HG02981 (cell line): Measurements from ENCODE around the gene NKAIN2.
A peak's percentile ranks its signal among the peaks of the same experiment; 100 is the strongest.
"Not testable (repeated sequence)": the region's sequence is repeated elsewhere in the genome, so short reads cannot be mapped to it uniquely, and the experiment has no call there.

Experiments used
- ATAC-seq: cut with Tn5 transposase; IDR thresholded peaks from one replicate; pipeline ENCODE4 v1.9.1; 2021; ENCODE audit warnings: mild to moderate bottlenecking, moderate library complexity; ENCODE audit not compliant: unreplicated experiment

NKAIN2 gene

DNA sequence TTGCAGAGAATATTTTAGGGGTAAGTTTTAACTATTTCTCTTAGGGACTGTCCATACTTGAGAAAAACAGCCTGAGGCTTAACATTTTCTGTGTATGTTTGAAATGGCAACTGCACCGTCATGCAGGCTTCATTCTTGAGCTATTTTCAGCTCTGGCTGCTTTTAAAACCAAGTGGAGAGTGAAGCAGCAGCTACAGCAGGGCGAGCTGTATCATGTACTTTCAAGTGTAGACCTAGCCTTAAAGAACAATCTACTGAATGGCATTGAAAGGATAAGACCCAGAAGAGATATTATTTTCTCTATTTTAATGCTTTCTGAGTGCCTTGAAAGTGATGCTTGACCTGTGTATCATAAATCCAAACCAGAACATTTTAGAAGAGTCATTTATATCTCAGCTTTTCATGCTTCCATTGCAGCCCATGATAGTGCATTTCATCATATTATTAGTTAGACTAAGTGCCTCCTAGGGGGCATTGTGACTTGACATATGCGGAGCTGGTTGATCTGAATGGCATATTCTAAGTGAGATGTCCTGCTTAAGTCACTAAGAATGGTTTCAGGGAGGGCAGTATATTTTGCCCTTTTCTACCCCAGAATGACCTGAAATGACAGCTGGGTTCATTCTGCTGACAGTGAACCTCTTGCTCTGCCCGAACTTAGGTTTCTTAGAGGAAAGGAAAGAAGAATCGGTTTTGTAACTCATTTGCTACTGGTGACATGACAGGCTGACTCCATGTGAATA is 85.3 kb downstream of the NKAIN2 start:
- ATAC-seq: no peak

DNA sequence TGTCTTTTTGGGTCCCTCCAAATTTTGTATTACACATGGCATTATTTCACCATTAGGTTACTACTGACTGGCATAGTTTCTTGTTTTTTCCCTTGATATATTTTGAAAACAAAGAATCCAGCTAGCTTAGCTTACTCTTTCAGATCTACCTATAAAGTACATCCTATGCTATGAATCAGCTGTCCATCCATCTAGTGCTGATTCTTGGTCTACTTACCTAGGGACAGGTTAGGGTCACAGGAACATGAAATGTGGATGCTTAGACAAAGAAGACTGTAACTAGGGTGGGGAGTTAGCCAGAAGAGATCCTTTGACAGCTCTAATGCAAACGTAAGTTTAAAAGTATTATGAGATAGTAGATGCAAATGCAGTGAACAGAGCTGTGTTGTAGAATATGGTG is 91.7 kb downstream of the NKAIN2 start:
- ATAC-seq: no peak

DNA sequence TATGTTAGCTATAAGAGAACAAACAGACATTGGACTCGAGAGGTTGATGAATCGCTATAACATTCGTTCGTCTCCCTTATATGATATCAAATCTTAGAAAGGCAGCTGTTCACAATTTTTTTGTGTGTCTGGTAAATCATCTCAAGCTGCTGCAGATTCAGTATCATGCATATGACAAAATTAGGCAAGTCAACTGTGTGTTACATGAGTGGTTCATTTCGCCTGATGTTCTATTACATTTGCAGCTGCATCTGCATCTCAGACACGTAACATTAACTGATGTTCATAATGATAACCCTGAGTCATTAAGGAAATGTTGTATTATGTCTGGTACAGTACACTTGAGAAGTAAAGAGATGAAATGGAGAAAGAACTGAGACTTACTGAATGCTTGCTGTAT is 92.1 kb downstream of the NKAIN2 start:
- ATAC-seq: no peak

DNA sequence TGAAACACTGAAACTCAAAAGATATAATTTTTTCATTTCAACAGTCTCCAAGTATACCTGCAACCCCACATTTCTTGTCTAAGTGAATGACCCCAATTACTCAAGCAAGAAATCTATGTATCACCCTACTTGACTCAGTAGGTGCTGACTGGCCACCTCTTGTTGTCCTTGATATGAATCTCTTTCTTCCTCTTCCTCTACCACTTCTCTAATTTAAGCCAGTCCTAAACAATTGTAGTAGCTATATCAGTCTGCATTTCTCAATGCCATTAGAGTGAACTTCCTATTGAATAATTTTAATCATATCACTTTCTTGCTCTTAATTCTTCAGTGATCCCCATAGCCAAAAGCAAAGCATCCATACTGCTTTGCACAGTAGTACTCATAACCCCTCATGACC is 93.2 kb downstream of the NKAIN2 start:
- no peak for ATAC-seq

DNA sequence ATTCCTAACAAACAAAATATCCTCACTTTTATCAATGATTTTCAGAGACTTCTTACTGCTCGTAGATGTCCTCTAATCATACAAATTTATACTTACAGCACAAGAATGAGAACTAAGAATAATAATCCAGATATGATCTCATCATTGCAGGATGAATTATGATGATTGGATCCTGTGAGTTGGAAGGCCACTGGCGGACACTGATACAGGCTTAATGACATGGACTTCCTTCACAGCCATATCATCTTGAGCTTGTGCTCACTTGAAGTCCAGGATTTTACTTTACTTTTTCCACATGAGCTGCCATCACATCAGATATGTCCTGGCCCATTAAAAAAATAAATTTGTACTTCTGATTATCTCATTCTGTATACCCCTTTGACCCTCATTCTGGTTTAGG is 94.3 kb downstream of the NKAIN2 start:
- ATAC-seq: no peak

DNA sequence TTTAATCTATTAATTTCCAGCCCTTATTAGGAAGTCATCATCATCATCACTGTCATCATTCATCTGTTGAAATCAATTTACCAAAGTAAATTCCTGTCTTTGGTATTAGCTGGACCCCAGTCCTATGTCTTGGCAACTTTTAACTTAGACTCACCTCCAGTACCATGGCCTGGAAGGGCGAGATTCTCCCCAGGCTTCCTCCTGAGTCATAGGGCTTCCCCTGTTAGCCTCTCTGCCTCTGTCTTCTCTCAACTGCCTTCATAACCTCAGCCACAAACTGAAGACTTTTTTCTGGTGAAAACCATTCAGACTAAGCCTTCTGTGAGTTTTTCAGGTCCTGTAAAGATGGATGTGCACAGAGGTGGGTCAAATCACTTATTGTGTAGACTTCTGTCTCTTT is 95.0 kb downstream of the NKAIN2 start:
- ATAC-seq: peak; percentile 42

DNA sequence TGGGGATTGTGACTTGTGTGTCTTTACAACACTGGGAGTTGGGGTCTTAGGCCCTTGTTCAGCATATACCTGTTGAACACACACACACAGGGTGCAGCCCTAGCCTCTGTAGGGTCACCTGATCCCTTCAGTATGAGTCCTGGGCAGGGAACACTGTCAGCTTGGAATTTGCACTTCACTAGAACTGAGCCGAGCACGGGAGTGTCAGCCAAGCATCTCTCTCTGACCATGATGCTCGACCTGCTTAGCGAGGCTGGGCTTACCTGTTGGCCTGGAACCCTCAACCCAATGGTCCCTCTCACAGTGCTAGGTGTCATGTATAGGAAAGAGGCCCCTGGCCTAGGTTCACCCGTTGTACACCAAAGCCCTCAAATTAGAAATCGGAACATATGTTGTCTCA is 96.1 kb downstream of the NKAIN2 start:
- no peak for ATAC-seq

DNA sequence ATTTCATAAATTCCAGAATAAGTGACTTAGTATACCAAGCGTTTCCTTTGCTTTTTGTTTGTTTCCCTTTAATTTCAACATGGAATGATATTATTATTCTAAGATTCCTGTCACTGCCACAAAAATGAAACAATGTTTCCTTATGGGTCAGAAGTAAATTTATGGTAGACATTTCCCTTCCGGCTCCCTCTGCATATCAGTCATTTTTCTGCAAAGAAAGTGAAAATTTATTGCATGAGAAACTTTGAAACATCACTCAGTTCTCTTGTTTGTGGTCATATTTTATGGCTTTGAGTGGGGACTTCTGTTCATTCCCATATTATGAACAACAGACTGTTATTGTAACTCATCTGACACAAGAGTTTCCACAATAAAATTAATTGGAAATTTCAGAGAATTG is 97.8 kb downstream of the NKAIN2 start:
- no peak for ATAC-seq

DNA sequence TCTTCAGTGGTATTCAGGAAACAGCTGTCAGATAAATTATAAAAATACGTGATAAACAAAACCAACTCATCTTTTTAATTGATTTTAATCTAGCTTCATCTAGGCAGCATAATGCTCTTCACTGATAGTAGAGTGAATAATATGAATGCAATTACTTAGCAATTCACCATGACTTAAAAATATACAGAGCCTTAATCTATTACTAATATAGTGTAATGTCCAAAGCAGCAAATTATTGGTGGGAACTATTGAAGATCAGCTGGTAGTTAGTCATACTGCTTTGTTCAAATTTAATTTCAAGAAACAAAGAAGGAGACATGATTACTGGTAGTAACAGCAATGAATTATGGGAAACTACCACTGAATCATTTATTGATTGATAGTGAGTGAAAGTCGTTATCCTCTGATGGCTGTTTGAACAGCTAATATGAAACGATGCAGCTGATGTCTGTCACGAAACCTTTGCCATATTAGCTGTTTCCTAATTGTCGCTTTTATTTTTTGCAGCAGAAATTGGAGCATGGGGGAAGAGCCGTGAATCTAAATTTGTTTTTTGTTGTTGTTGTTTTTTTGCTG is 99.2 kb downstream of the NKAIN2 start:
- ATAC-seq: no peak

DNA sequence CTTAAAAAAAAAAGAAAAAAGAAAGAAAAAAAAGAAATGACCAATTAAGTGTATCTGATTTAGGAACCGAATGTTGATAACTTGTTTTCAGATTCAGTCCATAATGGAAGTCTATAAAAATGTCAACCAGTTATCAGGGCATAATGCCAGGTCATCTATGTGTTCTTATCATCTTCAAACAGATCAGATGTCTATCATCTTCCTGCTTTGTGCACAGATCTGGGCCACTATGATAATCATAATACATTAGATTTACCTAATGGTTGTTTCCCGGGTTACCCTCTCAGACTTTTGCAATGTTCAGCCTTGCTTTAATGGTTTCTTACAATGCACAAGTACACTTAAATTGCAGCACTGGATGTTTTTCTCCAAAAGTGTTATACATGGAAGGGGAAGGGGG is 100.6 kb downstream of the NKAIN2 start:
- ATAC-seq: no peak

DNA sequence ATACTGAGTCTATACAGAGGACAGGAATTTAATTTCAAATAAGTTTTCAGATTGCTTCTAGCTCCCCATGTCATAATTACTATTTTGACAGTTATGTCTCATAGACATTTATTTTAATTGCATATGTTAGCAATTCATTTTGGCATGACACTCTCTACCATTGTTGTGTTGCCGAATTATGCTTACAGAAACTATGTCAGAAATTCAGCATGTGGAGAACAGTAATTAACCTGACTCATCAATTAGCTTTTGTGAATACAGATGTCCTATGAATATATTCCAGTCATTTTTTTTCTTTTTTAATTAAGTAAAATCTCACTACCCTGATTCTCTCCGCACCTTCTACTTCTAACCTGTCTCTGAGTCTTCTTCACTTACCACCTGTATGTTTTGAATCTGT is 105.1 kb downstream of the NKAIN2 start:
- ATAC-seq: no peak

DNA sequence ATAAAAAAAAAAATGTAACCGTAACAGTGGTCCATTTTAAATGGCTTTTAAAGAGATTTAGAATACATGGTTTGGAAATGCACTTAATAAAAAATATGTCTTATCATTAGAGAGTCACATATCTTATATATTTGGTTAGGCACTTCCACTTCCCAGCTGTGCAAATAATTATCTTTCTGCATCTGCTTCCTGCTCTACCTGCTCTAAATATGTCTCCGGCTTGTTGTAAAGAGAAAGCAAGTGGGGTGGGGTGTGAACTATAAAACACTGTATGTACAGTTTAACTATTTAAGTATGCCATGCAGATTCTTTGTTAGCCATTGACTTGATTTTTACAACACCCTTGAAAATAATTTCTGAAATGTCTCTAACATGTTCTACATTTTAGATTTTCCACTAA is 106.3 kb downstream of the NKAIN2 start:
- no peak for ATAC-seq

DNA sequence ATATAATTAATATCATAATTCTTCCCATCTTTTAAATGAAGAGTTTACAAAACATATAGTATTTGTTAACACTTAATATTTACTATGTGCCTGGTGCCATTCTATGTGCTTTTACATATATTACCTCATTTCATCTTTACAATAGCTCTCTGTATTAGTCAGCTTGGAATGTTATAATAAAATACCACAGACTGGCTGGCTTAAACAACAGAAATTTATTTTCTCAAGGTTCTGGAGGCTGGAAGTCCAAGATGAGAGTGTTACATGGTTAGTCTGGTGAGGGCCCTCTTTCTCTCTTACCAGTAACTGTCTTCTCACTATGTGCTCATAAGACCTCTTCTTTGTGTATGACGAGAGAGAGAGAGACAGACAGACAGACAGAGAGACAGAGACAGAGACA is 110.2 kb downstream of the NKAIN2 start:
- ATAC-seq: no peak

DNA sequence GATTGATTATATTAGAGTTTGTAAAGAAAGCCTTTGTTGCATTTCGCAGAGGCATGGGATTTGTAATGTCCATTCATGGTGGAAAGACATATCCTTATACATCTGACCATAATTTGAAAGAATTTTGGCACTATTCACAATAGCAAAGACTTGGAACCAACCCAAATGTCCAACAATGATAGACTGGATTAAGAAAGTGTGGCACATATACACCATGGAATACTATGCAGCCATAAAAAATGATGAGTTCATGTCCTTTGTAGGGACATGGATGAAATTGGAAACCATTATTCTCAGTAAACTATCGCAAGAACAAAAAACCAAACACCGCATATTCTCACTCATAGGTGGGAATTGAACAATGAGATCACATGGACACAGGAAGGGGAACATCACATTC is 119.7 kb downstream of the NKAIN2 start:
- ATAC-seq: not testable (repeated sequence)

DNA sequence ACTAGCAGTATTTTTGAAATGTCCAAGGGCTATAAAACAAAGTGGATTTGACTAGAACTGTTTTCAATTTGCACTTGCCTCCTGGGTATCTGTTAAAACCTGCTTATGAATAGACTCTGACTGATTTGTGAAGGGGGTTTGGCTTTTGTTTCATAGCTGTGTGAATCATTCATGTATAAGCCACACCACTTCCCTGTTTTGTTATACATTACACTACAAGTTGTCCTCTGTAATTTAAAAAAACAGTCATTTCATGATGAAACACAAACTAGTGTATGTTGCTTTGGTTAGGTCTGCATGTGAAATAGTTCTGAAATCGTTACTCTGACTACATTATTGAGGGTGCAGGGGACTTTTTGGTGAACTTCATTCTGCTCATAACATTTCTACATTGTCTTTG is 121.7 kb downstream of the NKAIN2 start:
- ATAC-seq: peak; percentile 98

DNA sequence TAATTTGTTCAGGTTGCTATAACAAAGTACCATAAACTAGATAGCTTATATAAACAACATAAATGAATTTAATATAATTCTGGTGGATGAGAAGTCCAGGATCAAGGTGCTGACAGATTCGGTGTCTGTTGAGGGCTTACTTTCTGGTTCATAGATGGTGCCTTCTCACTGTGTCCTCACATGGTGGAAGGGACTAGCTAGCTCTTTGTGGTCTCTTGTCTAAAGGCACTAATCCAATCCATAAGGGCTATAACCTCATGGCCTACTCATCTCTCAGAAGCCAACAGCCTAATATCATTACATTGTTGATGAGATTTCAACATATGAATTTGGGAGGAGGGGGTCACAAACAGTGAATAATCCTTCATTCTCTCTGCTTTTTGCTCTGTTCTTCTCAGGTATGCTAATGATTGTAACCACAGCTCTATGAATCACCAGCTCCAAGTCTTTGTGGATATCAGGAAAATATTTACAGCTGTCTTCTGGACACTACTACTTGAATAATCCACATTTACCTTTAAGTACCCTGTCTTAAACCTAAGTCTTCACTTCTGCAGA is 122.3 kb downstream of the NKAIN2 start:
- no peak for ATAC-seq

DNA sequence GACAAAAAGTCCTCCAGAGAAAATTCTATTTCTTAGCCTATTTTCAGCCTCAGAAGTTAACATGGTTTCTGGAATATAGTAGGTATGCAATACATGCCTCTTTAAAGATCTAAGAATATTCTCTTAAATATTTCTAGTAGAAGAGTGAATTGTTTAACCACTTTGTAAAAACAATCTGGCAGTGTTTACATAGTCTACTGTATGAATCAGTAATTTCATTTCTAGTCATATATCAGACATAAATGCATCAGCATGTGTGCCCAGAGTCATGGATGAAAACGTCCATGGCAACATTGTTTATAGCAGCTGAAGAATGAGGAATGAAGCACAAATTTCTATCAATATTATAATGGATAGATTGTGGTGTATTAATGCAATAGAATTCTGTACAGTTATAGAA is 124.9 kb downstream of the NKAIN2 start:
- ATAC-seq: no peak

DNA sequence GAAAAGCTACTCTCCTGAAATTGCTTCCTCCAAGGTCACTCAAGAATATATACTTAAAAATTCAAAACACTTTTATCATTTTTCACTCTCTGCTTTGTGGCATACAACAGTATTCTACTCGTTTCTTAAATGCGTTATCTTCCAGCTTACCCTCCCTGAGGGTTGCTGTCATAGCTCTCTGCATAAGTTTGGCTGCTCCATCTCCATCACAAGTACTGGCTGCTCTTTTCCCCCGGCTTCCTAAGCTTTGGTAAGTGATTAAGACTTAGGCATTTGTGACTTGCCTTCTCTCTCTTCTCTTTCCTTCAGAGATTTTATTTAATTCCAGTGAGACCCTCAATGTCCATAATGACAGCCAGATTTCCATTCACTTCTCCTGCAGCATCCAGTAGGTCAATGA is 128.3 kb downstream of the NKAIN2 start:
- ATAC-seq: no peak

DNA sequence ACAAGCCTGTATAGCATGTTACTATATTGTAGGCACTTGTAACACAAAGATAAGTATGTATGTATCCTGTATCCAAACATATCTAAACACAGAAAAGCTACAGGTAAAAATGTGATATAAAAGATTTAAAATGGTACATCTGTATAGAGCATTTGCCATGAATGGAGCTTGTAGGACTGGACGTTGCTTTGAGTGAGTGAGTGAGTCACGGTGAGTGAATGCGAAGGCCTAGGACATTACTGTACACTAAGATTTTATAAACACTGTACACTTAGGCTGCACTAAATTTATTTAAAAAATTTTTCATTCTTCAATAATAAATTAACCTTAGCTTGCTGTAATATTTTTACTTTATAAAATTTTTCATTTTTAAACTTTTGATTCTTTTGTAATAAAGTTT is 136.9 kb downstream of the NKAIN2 start:
- no peak for ATAC-seq

DNA sequence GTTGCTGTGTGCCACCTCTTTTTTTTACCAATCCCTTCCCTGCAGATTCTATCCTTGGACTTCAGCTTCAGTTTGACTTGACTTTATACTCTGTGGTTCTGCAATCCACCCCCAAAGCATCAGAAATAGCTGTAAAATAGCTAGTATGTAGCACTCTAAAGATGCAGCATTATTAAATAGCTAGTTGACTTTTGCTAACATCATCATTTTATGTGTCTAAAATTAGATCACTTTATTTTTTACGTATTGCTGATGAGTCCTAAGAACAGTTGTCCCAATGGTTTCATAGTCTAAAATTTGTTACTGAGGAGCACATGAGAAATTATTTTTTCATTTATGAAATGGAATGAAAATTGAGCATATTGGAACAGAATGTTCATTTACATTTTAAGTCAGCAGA is 138.2 kb downstream of the NKAIN2 start:
- ATAC-seq: no peak

DNA sequence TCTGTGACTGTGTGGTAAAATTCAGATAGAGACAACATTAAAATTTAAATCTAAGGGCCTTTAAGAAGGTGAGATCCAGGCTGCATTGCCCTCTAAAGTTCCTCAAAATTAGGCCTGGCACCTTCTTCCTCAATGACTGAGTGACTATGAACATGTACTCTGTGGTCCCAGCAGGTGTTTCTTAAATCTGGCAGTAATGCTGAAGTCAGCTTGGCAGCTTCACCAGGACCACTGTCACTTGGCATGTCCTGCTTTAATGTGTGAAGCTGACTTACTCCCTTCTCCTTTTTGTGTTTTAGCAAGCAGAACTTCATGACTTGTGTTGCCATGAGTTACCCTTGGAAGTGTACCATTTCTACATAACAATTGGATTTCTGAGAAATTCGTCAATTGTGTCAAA is 141.7 kb downstream of the NKAIN2 start:
- no peak for ATAC-seq

DNA sequence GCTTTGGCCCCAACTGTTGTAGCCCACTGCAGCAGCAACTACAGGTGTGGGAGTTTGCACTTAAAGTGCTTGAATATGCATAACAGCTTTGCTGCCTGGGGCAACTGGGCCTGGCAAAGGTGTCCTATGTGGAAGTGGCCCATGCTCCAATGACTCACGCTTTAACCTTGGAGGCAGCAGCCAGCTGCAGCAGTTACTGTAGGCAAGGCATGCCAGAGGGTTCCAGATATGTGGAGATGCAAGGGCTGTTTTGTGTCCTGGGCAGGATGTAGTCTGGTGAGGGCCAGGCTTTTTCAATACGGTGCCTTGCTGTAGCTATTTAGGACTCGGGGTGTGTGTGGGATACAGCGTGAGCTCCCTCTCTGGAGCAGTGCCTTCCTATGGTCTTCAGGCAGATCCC is 150.3 kb downstream of the NKAIN2 start:
- no peak for ATAC-seq
